IPS-20b (cell line): ENCODE data around the gene RIMS3.
"Not testable (repeated sequence)": the region's sequence is repeated elsewhere in the genome, so short reads cannot be mapped to it uniquely, and the experiment has no call there.

Source experiments
- H3K27ac ChIP-seq: one replicate; pipeline ENCODE4 v1.5.1; 2013; ENCODE audit warnings: low read length
- H3K27me3 ChIP-seq: 2 replicates; pipeline ENCODE4 v1.6.1; 2013; ENCODE audit warnings: mild to moderate bottlenecking, low read length, inconsistent platforms; ENCODE audit not compliant: insufficient read depth
- H3K36me3 ChIP-seq: 2 replicates; pipeline ENCODE4 v1.6.1; 2013; ENCODE audit warnings: low read depth, mild to moderate bottlenecking, inconsistent platforms, low read length, moderate library complexity; ENCODE audit not compliant: insufficient read depth
- H3K4me1 ChIP-seq: 2 replicates; pipeline ENCODE4 v1.6.1; 2013; ENCODE audit warnings: mild to moderate bottlenecking, control low read depth, inconsistent platforms, low read length, moderate library complexity; ENCODE audit not compliant: insufficient read depth
- H3K4me3 ChIP-seq: 2 replicates; pipeline ENCODE4 v1.5.1; 2013; ENCODE audit warnings: mild to moderate bottlenecking, low read length, inconsistent platforms
- H3K9ac ChIP-seq: 2 replicates; pipeline ENCODE4 v1.6.1; 2013; ENCODE audit warnings: low read depth, mild to moderate bottlenecking, inconsistent platforms, low read length, moderate library complexity
- H3K9me3 ChIP-seq: 2 replicates; pipeline ENCODE4 v1.6.1; 2013; ENCODE audit warnings: mild to moderate bottlenecking, low read depth, low read length, inconsistent platforms; ENCODE audit not compliant: insufficient read depth

The RIMS3 gene

DNA sequence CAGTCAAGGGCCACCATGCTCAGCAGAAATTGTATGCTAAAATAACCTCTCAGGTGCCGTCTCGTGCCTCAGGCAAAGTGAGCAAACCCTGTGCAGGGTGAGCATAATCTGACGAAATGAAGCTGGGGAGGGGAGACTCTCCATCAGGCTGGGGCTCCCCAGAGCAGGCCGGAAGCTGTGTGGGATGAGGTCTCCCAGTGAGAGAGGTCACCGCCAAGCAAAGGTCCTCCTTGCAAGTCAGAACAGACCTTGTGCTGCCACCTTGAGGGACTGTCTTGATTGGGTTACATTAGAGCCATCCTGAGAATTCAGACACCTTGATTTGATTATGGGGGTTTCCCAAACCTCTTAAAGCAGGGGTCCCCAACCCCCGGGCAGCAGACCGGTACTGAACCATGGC is 69.9 kb downstream of the RIMS3 start:
- H3K36me3 ChIP-seq, result no peaks in the 10 kb centered on the region
- no peak overlapping the region for H3K4me3 ChIP-seq
- no peak overlapping the region for H3K9ac ChIP-seq
- H3K27me3 ChIP-seq, result no peaks in the 10 kb centered on the region
- H3K27ac ChIP-seq, result no peak overlapping the region
- peaks cover 7% of the 10 kb centered on the region for H3K9me3 ChIP-seq
- H3K4me1 ChIP-seq, result no peaks in the 10 kb centered on the region

GRCh38 chr1:40594187-40594531 is 71.3 kb downstream of the RIMS3 start:
- Histone ChIP-seq H3K27ac (no peak overlapping the region), H3K4me1 (no peaks in the 10 kb centered on the region), H3K9me3 (peaks cover 7% of the 10 kb centered on the region), H3K27me3 (no peaks in the 10 kb centered on the region), H3K9ac (no peak overlapping the region), H3K4me3 (no peak overlapping the region), H3K36me3 (no peaks in the 10 kb centered on the region)

DNA sequence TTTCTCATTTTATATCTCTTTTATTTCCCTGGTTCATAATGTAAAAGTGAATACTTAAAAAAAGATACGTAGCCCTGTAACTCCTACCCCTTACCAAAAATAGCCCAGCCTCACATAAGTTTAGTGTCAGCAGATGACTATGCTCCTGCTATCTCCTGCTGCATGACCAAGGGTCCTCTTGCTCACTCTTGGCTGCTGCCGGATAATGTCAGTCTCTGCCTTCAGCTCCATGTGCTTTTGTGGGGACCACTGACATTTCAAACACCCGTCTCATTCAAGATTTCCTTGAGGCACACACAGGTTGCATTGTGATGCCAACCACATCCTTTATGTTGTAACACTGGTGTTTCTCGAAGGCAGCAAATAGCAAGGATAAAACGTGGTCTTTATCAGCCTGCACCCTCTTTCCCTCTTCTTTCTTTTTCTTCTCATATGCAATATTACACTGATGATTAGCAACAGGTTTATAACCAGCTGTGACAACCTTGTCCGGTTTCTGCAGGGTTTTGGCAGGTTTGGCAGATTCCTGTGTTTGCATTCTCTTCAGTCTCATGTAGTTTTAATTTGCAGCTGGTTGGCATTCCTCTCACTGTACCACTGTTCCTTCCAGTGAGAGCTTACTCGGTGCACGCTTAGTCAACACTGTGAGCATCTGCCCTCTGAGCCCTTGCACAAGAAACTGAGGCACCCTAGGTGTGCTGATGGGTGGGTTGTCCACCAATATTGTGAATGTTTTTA is 71.9 kb downstream of the RIMS3 start:
- H3K4me1 ChIP-seq, result no peaks in the 10 kb centered on the region
- H3K9ac ChIP-seq, result no peak overlapping the region
- H3K27ac ChIP-seq, result no peak overlapping the region
- no peaks in the 10 kb centered on the region for H3K36me3 ChIP-seq
- no peaks in the 10 kb centered on the region for H3K27me3 ChIP-seq
- peaks cover 7% of the 10 kb centered on the region for H3K9me3 ChIP-seq
- no peak overlapping the region for H3K4me3 ChIP-seq

- Histone ChIP-seq H3K4me3 (no peak overlapping the region), H3K9ac (no peak overlapping the region), H3K9me3 (peaks cover 7% of the 10 kb centered on the region; the same call in 1 of the 2 replicates), H3K27ac (no peak overlapping the region), H3K4me1 (no peaks in the 10 kb centered on the region), H3K27me3 (no peaks in the 10 kb centered on the region), H3K36me3 (no peaks in the 10 kb centered on the region)
These were observed 73.2 kb downstream of the RIMS3 start for GRCh38 chr1:40592107-40592803.

GRCh38 chr1:40588586-40588985 is 76.9 kb downstream of the RIMS3 start:
- no peaks in the 10 kb centered on the region for H3K27me3 ChIP-seq
- no peaks in the 10 kb centered on the region; the same call in 1 of the 2 replicates for H3K9me3 ChIP-seq
- H3K4me3 ChIP-seq, result no peak overlapping the region
- H3K4me1 ChIP-seq, result no peaks in the 10 kb centered on the region
- no peak overlapping the region for H3K27ac ChIP-seq
- H3K36me3 ChIP-seq, result no peaks in the 10 kb centered on the region
- H3K9ac ChIP-seq, result no peak overlapping the region

GRCh38 chr1:40583980-40584379 is 81.5 kb downstream of the RIMS3 start:
- no peaks in the 10 kb centered on the region for H3K9me3 ChIP-seq
- H3K4me3 ChIP-seq, result no peak overlapping the region
- no peaks in the 10 kb centered on the region for H3K27me3 ChIP-seq
- H3K4me1 ChIP-seq, result no peaks in the 10 kb centered on the region
- no peak overlapping the region for H3K27ac ChIP-seq
- H3K36me3 ChIP-seq, result no peaks in the 10 kb centered on the region
- H3K9ac ChIP-seq, result no peak overlapping the region

DNA sequence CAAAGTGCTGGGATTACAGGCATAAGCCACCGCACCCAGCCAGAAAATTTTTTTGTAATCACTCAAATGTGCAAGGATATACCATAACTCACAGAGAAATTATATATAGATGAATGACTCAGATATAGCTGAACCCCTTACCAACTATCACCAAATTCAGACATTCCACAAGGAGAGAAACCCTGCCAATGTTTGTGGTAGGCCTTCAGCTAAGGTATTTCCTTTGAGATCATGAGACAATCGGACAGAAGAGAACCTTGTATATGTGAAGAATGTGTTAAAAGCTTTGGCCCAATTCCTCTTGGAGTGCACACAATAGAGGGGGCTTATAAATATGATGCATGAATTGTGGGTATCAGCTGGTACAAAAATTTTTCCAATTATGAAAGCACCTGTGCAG is 83.4 kb downstream of the RIMS3 start:
- no peak overlapping the region for H3K4me3 ChIP-seq
- H3K4me1 ChIP-seq, result no peaks in the 10 kb centered on the region
- H3K27me3 ChIP-seq, result no peaks in the 10 kb centered on the region
- no peaks in the 10 kb centered on the region for H3K9me3 ChIP-seq
- H3K36me3 ChIP-seq, result no peaks in the 10 kb centered on the region
- H3K9ac ChIP-seq, result no peak overlapping the region
- H3K27ac ChIP-seq, result no peak overlapping the region

GRCh38 chr1:40575336-40575735 is 90.1 kb downstream of the RIMS3 start:
- Histone ChIP-seq H3K4me1 (no peaks in the 10 kb centered on the region), H3K36me3 (no peaks in the 10 kb centered on the region), H3K9ac (no peak overlapping the region), H3K27me3 (no peaks in the 10 kb centered on the region), H3K4me3 (no peak overlapping the region), H3K27ac (no peak overlapping the region), H3K9me3 (no peaks in the 10 kb centered on the region)

- H3K27ac ChIP-seq, H3K9me3 ChIP-seq, H3K4me3 ChIP-seq, H3K4me1 ChIP-seq, H3K27me3 ChIP-seq, H3K9ac ChIP-seq, H3K36me3 ChIP-seq: not testable (repeated sequence)
These were observed 90.7 kb downstream of the RIMS3 start for GRCh38 chr1:40574805-40575204.
